Transverse colon (tissue), 4 donors: ENCODE measurements around the gene BASP1. TPM values are rescaled to one million over a fixed set of nuclear protein-coding genes. Genes with fewer than 3 reads are reported as not detected.

Source experiments
- DNase-seq: peaks from one replicate; pipeline ENCODE4 v3.0.0-alpha.2; 2019
- H3K27ac ChIP-seq, 4 donors: fragments of 200-600 bp; sonication (generic); 2 replicates each; pipeline ENCODE4 v1.5.1; 2016 to 2018; ENCODE audit warnings: inconsistent platforms in 4 of 4
- H3K27me3 ChIP-seq: fragments of 200-600 bp; sonication (generic); 2 replicates; pipeline ENCODE4 v1.5.1; 2017; ENCODE audit warnings: inconsistent platforms
- H3K36me3 ChIP-seq, 4 donors: fragments of 200-600 bp; sonication (generic); 2 replicates each; pipeline ENCODE4 v1.5.1; 2017 to 2019; ENCODE audit warnings: inconsistent platforms in 4 of 4
- H3K4me1 ChIP-seq, 4 donors: fragments of 200-600 bp; sonication (generic); 2 replicates each; pipeline ENCODE4 v1.5.1; 2017 to 2020; ENCODE audit warnings: inconsistent platforms in 4 of 4
- H3K4me3 ChIP-seq, 4 donors: fragments of 200-600 bp; sonication (generic); 1 replicate in 1 of 4; 2 replicates in 3 of 4; pipeline versions ENCODE4 v1.5.1 to v1.6.1; 2017 to 2019; ENCODE audit warnings: inconsistent platforms in 4 of 4
- H3K9me3 ChIP-seq, 2 donors: fragments of 200-600 bp; sonication (generic); 2 replicates each; pipeline ENCODE4 v1.5.1; 2017 to 2019; ENCODE audit warnings: inconsistent platforms in 2 of 2
- CTCF ChIP-seq, 5 experiments: fragments of 200-600 bp in 3 of 5; fragments of 450-650 bp in 2 of 5; sonication (generic) in 3 of 5; IDR thresholded peaks; 1 replicate in 2 of 5; 2 replicates in 3 of 5; pipeline ENCODE4 v1.5.1; 2016 to 2017; ENCODE audit warnings: antibody characterized with exemption in 5 of 5, inconsistent platforms in 3 of 5, mild to moderate bottlenecking in 2 of 5, moderate library complexity in 1 of 5
- EP300 ChIP-seq: sonication (generic); formaldehyde crosslinking; IDR thresholded peaks from one replicate; pipeline ENCODE4 v1.6.1; 2017; ENCODE audit warnings: antibody characterized with exemption, low read depth
- POLR2A ChIP-seq: fragments of 450-650 bp; IDR thresholded peaks from one replicate; pipeline ENCODE4 v1.6.1; 2016; ENCODE audit warnings: antibody characterized with exemption, mild to moderate bottlenecking, moderate library complexity
- POLR2AphosphoS5 ChIP-seq, 3 donors: sonication (generic); formaldehyde crosslinking; IDR thresholded peaks; one replicate each; pipeline ENCODE4 v1.6.1; 2016; ENCODE audit warnings: antibody characterized with exemption in 3 of 3
- WGBS, 2 donors: methylation state at CpG; one replicate each; pipeline ENCODE4 v1.1.5; 2018; ENCODE audit warnings: low coverage in 1 of 2; 5-methylcytosine and 5-hydroxymethylcytosine counted together
- in situ Hi-C, 4 donors: fragments of 200-750 bp; cut with MboI; loops; one replicate each; pipeline versions ENCODE4 v1.15.0 to v1.15.1; 2017; ENCODE audit warnings: low sequenced_read_pairs in 3 of 4, low pct_ligation_motif_present in 1 of 4, low pct_unique_long_range_greater_than_20kb in 1 of 4
- intact Hi-C: fragments of 100-400 bp; cut with DNase I; formaldehyde crosslinking; loops from one replicate; pipeline ENCODE4 v1.15.1; 2023; ENCODE audit warnings: low total_unique reads
- total RNA-seq, 4 donors: library from RNA; depleted of rRNA; stranded (reverse); fragments of >200 nt; gene quantifications; one replicate each; pipeline ENCODE4 v1.1.0, GENCODE V29; 2016

Gene BASP1
- total RNA-seq, 4 donors from 2014 or later: 1.5 to 36.4 (median 9.2) TPM

GRCh38 chr5:17288570-17288969, 71.1 kb downstream of the BASP1 start:
- Histone ChIP-seq H3K4me1 (no peaks in the 10 kb centered on the region), H3K9me3 (no peaks in the 10 kb centered on the region), H3K27me3 (no peaks in the 10 kb centered on the region), H3K4me3 (no peak overlapping the region), H3K27ac (no peak overlapping the region), H3K36me3 (no peaks in the 10 kb centered on the region)
- DNase-seq: no peak
- intact Hi-C loops (no loop called here), in situ Hi-C loops (no loop called here)
- WGBS, 2 donors: 92 to 93% methylated on average over 3 of the region's 3 CpGs
- TF ChIP-seq CTCF (IDR thresholded peaks at IDR 0.05): no peak
- TF ChIP-seq POLR2A: no peak
- TF ChIP-seq EP300: no peak
- TF ChIP-seq POLR2AphosphoS5 (IDR thresholded peaks at IDR 0.05): no peak

GRCh38 chr5:17289681-17290539, 72.5 kb downstream of the BASP1 start:
- no peak overlapping the region for H3K27ac ChIP-seq
- in situ Hi-C loops (no loop called here), intact Hi-C loops (loop anchor here (1.0 kb wide), 1 partner anchor 39 kb away; no protein-coding TSS in a partner anchor)
- no peaks in the 10 kb centered on the region for H3K36me3 ChIP-seq
- TF ChIP-seq POLR2AphosphoS5 (IDR thresholded peaks at IDR 0.05): no peak
- TF ChIP-seq CTCF (IDR thresholded peaks at IDR 0.05): no peak
- TF ChIP-seq EP300: no peak
- no peak for TF ChIP-seq POLR2A
- no peaks in the 10 kb centered on the region for H3K9me3 ChIP-seq
- WGBS, 2 donors: 72 to 86% methylated on average over 6 to 16 of the region's 16 CpGs
- DNase-seq: no peak
- H3K4me1 ChIP-seq: no peaks in the 10 kb centered on the region
- H3K4me3 ChIP-seq: no peak overlapping the region
- H3K27me3 ChIP-seq: no peaks in the 10 kb centered on the region

- H3K4me3 ChIP-seq: no peak overlapping the region
- no peak overlapping the region for H3K27ac ChIP-seq
- intact Hi-C loops (no loop called here), in situ Hi-C loops (no loop called here)
- H3K27me3 ChIP-seq: no peaks in the 10 kb centered on the region
- no peaks in the 10 kb centered on the region for H3K36me3 ChIP-seq
- TF ChIP-seq EP300: no peak
- TF ChIP-seq POLR2AphosphoS5 (IDR thresholded peaks at IDR 0.05): no peak
- no peak for TF ChIP-seq CTCF (IDR thresholded peaks at IDR 0.05)
- TF ChIP-seq POLR2A: no peak
- DNase-seq: no peak
- 82 to 86% methylated on average over 2 to 9 of the region's 9 CpGs for WGBS, 2 donors
- no peaks in the 10 kb centered on the region for H3K9me3 ChIP-seq
- H3K4me1 ChIP-seq: no peaks in the 10 kb centered on the region
These were observed 73.1 kb downstream of the BASP1 start for GRCh38 chr5:17290540-17290974.

- DNase-seq: no peak
- in situ Hi-C loops (no loop called here), intact Hi-C loops (no loop called here)
- WGBS, 2 donors: 87 to 93% methylated on average over 9 to 12 of the region's 12 CpGs
- Histone ChIP-seq H3K4me3 (no peak overlapping the region), H3K36me3 (no peaks in the 10 kb centered on the region), H3K27ac (no peak overlapping the region), H3K4me1 (no peaks in the 10 kb centered on the region), H3K27me3 (no peaks in the 10 kb centered on the region), H3K9me3 (no peaks in the 10 kb centered on the region)
- no peak for TF ChIP-seq POLR2AphosphoS5 (IDR thresholded peaks at IDR 0.05)
- TF ChIP-seq CTCF (IDR thresholded peaks at IDR 0.05): no peak
- TF ChIP-seq EP300: no peak
- no peak for TF ChIP-seq POLR2A
These were observed 75.1 kb downstream of the BASP1 start for GRCh38 chr5:17292434-17293015.
